GM10266 (cell line): ENCODE measurements around the gene CFAP65.

Experiments
- DNase-seq: peaks from one replicate; pipeline ENCODE4 v3.0.0; 2012; ENCODE audit errors: extremely low spot score
- TF ChIP-seq, protein P1 (sequence below): IDR thresholded peaks from 2 replicates; pipeline ENCODE4 v1.5.1; 2012; ENCODE audit warnings: mild to moderate bottlenecking, low read depth; ENCODE audit not compliant: control insufficient read depth, insufficient read depth; ENCODE audit errors: missing control alignments

Gene CFAP65

DNA sequence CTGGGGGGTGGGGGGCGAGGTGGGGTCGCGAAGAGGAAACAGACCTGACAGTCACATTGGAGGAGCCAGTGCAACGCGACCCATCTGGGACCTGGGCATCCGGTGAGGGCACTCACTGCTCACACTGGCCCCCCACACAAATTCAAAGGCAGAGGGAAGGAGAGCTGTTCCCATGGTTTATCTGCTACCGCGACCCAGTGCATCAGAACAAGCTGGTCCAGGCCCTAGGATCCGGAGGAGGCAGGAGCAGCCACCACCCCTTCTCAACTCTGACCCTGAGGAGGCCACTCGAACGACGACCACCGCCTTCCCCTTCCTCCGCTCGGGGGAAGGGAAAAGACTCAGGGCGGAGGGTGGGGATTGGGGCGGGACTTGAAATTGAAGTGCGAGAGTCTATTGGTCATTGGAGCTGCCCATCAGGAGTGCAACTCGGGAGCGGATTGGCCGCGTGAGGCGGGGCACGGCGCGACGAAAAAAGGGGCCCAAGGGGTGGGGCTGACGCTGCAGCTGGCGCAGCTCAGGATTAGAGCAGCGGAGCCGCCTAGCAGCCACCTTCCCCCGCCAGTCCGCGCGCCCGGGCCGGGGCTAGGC is 82.1 kb downstream of the CFAP65 start, which contains the start of gene CDK5R2:
Gene CDK5R2, plus strand, starts transcription at position 526 of the 591 bp plus-strand sequence. CDS start 155 bp downstream, outside the sequence.
- TF ChIP-seq, protein P1, sequence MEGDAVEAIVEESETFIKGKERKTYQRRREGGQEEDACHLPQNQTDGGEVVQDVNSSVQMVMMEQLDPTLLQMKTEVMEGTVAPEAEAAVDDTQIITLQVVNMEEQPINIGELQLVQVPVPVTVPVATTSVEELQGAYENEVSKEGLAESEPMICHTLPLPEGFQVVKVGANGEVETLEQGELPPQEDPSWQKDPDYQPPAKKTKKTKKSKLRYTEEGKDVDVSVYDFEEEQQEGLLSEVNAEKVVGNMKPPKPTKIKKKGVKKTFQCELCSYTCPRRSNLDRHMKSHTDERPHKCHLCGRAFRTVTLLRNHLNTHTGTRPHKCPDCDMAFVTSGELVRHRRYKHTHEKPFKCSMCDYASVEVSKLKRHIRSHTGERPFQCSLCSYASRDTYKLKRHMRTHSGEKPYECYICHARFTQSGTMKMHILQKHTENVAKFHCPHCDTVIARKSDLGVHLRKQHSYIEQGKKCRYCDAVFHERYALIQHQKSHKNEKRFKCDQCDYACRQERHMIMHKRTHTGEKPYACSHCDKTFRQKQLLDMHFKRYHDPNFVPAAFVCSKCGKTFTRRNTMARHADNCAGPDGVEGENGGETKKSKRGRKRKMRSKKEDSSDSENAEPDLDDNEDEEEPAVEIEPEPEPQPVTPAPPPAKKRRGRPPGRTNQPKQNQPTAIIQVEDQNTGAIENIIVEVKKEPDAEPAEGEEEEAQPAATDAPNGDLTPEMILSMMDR = no peak
- DNase-seq = peak; percentile 100

DNA sequence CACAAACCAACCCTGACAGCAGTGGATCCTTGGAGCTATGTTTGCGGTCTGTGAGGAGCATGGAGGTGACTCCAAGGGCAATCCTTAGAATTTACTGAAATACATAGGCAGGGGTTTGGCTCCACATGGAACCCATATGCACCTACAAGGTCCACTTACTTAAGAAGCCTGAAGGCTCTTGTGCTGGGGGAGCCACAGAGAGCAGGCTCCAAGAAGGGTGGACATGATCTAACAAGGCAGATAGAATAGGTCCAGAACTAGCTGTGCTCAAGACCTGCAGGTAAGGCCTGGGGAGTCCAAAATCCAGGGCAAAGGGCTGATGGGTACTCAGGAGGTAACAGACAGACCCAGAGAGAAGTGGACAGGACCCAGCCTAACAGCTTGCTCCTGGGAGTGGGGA is 83.0 kb downstream of the CFAP65 start:
- TF ChIP-seq, protein P1 = no peak
- DNase-seq = no peak

DNA sequence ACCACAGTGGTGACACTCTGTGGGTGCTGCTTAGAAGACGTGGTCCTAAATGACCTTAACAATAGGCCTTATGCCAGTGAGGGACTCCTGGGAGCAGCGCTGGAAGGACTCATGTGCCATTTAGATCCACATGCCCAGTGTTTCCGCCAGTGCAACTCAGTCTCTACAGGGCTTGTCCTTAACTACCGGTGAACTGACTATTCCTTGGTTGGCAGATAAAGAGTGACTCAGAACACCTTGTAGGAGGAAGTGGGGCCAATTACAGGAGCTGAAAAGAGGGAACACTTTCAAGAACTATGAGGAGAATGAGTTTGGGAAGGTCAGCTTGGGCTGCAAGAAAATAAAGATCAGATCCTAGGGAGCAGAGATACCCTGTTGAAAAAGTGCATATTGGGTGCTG is 83.6 kb downstream of the CFAP65 start:
- TF ChIP-seq, protein P1 = no peak
- no peak for DNase-seq

DNA sequence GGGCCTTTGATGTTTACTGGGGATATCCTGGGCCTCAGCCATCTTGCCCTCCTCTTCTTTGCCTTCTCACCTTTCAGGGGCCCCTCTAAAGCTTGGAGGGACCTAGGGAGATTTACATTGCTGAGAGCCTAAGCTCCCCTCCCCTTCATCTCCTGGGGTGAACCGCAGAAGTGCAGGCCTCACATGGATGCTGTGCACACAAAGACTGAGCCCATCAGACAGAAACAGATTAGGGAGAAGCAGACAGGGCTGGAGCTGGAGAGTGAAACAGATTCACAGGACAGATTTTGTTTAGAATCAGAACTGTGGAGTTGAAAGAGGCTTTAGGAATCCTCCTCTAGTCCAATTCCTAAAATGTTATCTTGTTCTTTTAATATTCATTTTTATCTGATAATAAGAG is 85.3 kb downstream of the CFAP65 start:
- no peak for DNase-seq
- TF ChIP-seq, protein P1 = no peak

DNA sequence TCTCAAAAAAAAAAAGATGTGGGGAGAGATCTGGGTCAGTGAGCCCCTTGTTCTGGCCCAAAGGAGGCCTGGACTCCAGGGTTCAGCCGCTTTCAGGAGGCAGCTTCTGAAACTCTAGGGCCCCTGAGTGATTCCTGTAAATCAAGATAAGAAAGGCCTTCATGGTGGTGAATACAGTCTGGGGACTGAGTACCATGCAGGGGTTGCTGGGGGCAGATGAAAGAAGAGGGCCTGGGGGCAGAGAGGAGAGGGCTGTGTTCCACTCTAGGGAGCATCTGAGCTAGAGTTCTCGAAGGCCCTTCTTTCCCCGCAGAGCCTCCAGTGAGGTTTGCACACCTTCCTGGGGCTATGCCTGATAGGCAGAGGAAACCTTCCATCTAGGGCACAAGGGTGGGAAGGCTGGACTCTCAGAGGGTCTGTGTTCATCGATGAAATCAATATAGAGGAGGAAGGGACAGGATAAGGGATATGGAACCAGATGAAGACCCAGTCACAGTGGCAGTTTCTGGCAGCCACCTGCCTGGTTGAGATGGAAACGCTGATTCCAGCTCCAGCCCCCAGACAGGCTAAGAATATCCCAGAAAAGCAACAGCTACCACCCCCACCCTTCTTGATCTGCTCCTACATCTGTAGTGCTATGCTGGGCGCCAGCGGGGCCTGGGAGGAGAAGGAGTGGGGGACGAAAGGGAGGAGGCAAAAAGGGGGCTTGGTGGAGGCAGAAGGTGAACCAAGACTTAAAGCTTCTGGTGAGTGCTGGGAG is 86.6 kb downstream of the CFAP65 start:
- TF ChIP-seq, protein P1 = no peak
- no peak for DNase-seq

DNA sequence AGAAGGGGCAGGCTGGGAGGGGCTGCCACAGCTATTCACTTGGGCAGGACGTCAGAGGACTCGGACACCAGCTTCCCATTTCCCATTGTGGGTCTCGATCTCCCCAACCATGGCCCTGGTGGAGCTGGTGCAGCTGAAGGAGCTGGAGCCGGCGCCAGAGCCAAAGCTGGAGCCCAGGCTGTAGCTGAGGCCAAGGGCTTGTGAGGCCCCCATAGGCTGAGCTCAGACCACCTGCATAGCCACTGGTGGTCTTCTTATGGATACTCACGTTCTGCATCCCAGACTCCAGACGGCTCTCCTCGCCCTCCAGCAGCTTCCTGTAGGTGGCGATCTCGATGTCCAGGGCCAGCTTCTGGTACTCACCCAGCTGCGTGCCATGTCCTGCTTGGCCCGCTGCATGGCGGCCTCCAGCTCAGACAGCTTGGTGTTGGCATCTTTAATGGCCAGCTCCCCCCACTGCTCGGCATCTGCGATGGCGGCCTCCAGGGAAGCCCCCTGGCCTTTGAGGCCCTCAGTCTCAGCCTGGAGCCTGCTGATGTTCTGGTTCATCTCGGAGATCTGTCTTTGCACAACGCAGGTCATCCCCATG is 87.9 kb downstream of the CFAP65 start:
- TF ChIP-seq, protein P1 = no peak
- DNase-seq = no peak
